ENCODE data around the gene SRSF10.

GRCh38 chr1:24002695-24003094 is 22.6 kb upstream of the SRSF10 start:
- TF ChIP-seq CTCF (IDR thresholded peaks at IDR 0.05) (no peak), POLR2A (IDR thresholded peaks at IDR 0.05) (no peak)

Data from body of pancreas (tissue), 4 donors.